ENCODE results near the gene PRRT3. TPM values are rescaled to one million over a fixed set of nuclear protein-coding genes. Genes with fewer than 3 reads are reported as not detected.
A peak's percentile ranks its signal among the peaks of the same experiment; 100 is the strongest.

PRRT3 gene
- total RNA-seq, 6 experiments from 2014 or later, result 4.3 to 9.2 (median 7.7) TPM

DNA sequence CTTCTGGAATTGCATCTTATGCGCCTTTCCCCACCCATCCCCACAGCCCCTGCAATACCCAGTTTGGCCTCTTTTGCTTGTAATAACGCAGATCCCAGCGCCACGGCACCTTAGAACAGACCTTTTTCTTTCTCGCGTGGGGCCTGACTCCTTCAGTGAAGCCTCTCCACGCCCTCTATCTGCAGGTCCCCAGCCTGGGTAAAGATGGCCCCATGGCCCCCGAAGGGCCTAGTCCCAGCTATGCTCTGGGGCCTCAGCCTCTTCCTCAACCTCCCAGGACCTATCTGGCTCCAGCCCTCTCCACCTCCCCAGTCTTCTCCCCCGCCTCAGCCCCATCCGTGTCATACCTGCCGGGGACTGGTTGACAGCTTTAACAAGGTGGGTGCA, 18.0 kb downstream of the PRRT3 start:
- Mint-ChIP-seq H3K4me1 (ENCODE audit: low read depth) (peaks cover 22% of the 10 kb centered on the region), H3K27me3 (ENCODE audit: insufficient read depth) (no peaks in the 10 kb centered on the region; the same call in 1 of the 2 replicates), H3K36me3 (ENCODE audit: low read depth) (peaks cover 12% of the 10 kb centered on the region), H3K27ac (peak overlapping the region; percentile 89), H3K9me3 (no peaks in the 10 kb centered on the region), H3K4me3 (peak overlapping the region; percentile 90)
- no peak for DNase-seq
- TF ChIP-seq, protein P1, sequence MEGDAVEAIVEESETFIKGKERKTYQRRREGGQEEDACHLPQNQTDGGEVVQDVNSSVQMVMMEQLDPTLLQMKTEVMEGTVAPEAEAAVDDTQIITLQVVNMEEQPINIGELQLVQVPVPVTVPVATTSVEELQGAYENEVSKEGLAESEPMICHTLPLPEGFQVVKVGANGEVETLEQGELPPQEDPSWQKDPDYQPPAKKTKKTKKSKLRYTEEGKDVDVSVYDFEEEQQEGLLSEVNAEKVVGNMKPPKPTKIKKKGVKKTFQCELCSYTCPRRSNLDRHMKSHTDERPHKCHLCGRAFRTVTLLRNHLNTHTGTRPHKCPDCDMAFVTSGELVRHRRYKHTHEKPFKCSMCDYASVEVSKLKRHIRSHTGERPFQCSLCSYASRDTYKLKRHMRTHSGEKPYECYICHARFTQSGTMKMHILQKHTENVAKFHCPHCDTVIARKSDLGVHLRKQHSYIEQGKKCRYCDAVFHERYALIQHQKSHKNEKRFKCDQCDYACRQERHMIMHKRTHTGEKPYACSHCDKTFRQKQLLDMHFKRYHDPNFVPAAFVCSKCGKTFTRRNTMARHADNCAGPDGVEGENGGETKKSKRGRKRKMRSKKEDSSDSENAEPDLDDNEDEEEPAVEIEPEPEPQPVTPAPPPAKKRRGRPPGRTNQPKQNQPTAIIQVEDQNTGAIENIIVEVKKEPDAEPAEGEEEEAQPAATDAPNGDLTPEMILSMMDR (IDR thresholded peaks at IDR 0.05), result peak; percentile 56

DNA sequence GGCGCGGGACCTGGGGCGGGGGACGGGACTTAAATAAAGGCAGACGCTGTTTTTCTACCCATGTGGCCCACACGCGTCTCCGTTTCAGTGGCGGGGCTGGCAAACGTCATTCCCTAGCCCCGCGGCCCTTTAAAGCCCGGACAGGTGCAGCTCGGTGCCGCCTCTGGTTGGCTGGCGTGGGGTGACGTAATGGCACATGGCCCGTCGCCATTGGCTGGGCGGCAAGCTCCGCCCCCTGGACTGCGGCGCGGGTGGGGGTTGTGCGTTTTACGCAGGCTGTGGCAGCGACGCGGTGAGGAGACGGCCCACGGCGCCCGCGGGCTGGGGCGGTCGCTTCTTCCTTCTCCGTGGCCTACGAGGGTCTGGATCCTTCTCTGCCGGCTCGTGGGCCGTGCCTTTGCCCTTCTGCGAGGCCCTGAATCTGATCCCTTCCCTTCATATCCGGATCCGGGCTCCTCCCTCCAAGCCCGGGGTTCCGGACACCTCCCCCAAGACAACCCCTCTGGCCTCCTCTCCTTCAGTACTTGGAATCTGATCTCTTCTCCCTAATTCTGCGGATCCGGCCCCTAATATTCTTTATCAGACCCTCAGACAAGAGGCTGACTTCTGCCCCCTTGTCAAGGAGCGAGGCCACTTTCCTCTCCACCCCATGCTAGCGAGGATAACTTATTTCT, 18.5 kb downstream of the PRRT3 start, which contains the start of gene CRELD1:
CRELD1 (plus strand) TSS at position 274 of the 674 bp plus-strand sequence. CDS start 605 bp downstream, outside the sequence.
- H3K36me3 Mint-ChIP-seq (ENCODE audit: low read depth), result peaks cover 12% of the 10 kb centered on the region
- DNase-seq, result peak; percentile 82
- H3K4me3 Mint-ChIP-seq, result peak within 1 kb of the TSS; percentile 90
- peak within 1 kb of the TSS; percentile 89 for H3K27ac Mint-ChIP-seq
- TF ChIP-seq, protein P1 (IDR thresholded peaks at IDR 0.05), result no peak
- no peaks in the 10 kb centered on the region; the same call in 1 of the 2 replicates for H3K27me3 Mint-ChIP-seq (ENCODE audit: insufficient read depth)
- H3K4me1 Mint-ChIP-seq (ENCODE audit: low read depth), result peaks cover 22% of the 10 kb centered on the region
- no peaks in the 10 kb centered on the region for H3K9me3 Mint-ChIP-seq

DNA sequence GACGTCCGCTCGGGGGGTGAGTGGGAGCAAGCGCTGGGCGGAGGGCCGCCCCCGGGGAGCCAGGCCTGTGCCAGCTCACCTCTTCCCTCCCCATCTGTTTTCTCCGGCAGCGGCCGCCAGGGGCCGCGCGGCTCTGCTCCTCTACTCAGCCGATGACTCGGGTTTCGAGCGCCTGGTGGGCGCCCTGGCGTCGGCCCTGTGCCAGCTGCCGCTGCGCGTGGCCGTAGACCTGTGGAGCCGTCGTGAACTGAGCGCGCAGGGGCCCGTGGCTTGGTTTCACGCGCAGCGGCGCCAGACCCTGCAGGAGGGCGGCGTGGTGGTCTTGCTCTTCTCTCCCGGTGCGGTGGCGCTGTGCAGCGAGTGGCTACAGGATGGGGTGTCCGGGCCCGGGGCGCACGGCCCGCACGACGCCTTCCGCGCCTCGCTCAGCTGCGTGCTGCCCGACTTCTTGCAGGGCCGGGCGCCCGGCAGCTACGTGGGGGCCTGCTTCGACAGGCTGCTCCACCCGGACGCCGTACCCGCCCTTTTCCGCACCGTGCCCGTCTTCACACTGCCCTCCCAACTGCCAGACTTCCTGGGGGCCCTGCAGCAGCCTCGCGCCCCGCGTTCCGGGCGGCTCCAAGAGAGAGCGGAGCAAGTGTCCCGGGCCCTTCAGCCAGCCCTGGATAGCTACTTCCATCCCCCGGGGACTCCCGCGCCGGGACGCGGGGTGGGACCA, 19.2 kb downstream of the PRRT3 start:
- no peaks in the 10 kb centered on the region; the same call in 1 of the 2 replicates for H3K27me3 Mint-ChIP-seq (ENCODE audit: insufficient read depth)
- DNase-seq, result peak; percentile 77
- H3K36me3 Mint-ChIP-seq (ENCODE audit: low read depth), result peaks cover 12% of the 10 kb centered on the region
- peak overlapping the region; percentile 90 for H3K4me3 Mint-ChIP-seq
- TF ChIP-seq, protein P1 (IDR thresholded peaks at IDR 0.05), result peak; percentile 89
- peak overlapping the region; percentile 89 for H3K27ac Mint-ChIP-seq
- peaks cover 22% of the 10 kb centered on the region for H3K4me1 Mint-ChIP-seq (ENCODE audit: low read depth)
- no peaks in the 10 kb centered on the region for H3K9me3 Mint-ChIP-seq

DNA sequence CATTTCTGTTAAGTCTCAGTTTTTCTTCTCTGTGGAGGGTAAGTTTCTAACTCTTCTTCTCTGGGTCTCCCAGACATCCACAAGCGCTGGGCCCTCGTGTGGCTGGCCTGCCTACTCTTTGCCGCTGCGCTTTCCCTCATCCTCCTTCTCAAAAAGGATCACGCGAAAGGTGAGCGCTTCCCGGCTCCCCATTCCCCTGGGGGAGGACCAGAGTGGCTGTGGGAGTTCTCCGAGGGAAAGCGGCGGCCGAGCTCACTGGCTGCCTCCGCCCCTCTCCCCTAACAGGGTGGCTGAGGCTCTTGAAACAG, 19.7 kb downstream of the PRRT3 start:
- peak overlapping the region; percentile 90 for H3K4me3 Mint-ChIP-seq
- peaks cover 12% of the 10 kb centered on the region for H3K36me3 Mint-ChIP-seq (ENCODE audit: low read depth)
- H3K4me1 Mint-ChIP-seq (ENCODE audit: low read depth), result peaks cover 22% of the 10 kb centered on the region
- no peaks in the 10 kb centered on the region; the same call in 1 of the 2 replicates for H3K27me3 Mint-ChIP-seq (ENCODE audit: insufficient read depth)
- TF ChIP-seq, protein P1 (IDR thresholded peaks at IDR 0.05), result no peak
- no peaks in the 10 kb centered on the region for H3K9me3 Mint-ChIP-seq
- peak overlapping the region; percentile 63 for H3K27ac Mint-ChIP-seq
- DNase-seq, result no peak

DNA sequence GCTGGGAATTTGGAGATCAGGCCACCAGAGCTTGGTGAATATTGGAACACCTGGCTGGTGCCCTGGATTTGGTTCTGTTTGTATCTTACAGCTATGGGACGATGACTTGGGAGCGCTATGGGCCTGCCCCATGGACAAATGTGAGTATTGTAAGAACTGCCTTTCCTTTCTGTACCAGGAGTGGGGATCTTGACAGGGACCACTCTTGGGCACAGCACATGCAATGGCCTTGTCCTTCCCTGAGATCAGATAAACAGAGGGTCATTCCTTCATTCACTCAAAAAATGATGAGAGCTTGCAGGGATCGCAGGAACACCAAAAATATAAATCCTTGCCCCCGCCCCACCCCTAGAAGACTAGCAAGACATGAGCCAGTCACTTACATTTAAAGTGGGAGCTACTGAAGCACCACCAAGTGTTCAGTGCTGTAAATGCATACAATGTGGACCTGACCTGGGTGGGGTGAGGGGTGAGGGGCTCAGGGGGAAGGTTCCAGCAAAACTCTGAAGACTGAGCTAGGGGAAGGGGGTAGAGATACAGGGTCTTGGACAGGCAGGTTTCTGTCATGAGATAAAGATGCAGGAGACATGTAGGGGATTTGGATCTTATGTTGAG, 21.3 kb downstream of the PRRT3 start:
- no peak for DNase-seq
- TF ChIP-seq, protein P1 (IDR thresholded peaks at IDR 0.05), result peak; percentile 39; the same call in 1 of the 2 replicates
- H3K9me3 Mint-ChIP-seq, result no peaks in the 10 kb centered on the region
- peaks cover 22% of the 10 kb centered on the region for H3K4me1 Mint-ChIP-seq (ENCODE audit: low read depth)
- peaks cover 12% of the 10 kb centered on the region for H3K36me3 Mint-ChIP-seq (ENCODE audit: low read depth)
- H3K27ac Mint-ChIP-seq, result no peak overlapping the region
- no peaks in the 10 kb centered on the region; the same call in 1 of the 2 replicates for H3K27me3 Mint-ChIP-seq (ENCODE audit: insufficient read depth)
- H3K4me3 Mint-ChIP-seq, result no peak overlapping the region
